Putamen (tissue), 1 donor: ENCODE data around the gene CCDC91.
A peak's percentile ranks its signal among the peaks of the same experiment; 100 is the strongest.
"Not testable (repeated sequence)": the region's sequence is repeated elsewhere in the genome, so short reads cannot be mapped to it uniquely, and the experiment has no call there.

Experiments used
- DNase-seq: peaks from one replicate; pipeline ENCODE4 v3.0.0-alpha.2; 2016; ENCODE audit warnings: low spot score

CCDC91 gene

DNA sequence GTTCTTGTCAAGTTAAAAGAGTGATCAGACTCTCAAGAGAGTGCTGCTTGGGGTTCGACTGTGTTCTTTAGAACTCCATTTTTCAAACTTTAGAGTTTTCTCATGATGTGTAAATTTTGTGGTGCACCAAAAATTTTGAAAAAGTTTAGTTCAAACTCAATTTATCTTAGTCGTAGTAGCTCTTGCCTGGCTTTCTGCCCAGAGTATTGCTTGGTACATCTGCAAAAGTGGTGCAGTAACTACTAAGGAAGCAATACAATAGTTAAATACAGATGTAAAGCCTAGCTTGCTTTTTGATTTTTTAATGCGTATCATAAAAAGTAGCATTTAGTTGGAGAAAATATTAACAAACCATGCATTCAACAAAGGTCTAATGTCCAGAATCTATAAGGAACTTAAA, 9.5 kb upstream of the CCDC91 start:
- DNase-seq = no peak

DNA sequence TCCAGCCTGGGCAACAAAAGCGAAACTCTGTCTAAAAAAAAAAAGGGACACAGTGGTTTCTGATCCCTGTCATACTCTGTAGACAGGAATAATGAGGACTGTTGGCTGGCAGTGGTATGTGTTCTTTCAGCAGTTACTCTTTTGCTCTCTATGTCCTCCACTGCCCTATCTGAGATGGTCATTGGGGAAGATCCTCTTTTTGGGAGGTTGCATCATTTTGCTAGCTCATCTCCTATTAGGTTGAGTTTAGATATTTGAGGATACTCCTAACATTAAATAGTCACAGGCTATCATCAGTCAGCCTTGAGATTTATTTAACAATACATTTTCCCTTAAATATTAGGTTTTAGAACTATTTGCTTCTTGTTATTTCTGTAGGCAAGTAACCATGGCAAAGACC, 5.9 kb upstream of the CCDC91 start:
- DNase-seq = no peak

DNA sequence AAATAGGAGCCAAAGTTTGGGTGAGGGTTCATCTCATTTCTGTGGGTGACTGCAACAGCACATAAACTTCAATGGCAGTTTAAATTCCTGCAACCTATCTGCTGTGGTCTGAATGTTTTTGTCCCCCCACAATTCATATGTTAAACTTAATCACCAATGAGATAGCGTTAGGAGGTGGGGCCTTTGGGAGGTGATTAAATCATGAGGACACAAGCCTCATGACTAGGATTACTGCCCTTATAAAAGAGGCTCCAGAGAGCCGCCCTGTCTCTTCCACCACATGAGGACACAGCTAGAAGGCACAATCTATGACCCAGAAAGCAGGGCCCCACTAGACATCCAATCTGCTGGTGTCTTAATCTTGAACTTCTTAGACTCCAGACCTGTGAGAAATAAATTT, 3.8 kb upstream of the CCDC91 start:
- DNase-seq = no peak

DNA sequence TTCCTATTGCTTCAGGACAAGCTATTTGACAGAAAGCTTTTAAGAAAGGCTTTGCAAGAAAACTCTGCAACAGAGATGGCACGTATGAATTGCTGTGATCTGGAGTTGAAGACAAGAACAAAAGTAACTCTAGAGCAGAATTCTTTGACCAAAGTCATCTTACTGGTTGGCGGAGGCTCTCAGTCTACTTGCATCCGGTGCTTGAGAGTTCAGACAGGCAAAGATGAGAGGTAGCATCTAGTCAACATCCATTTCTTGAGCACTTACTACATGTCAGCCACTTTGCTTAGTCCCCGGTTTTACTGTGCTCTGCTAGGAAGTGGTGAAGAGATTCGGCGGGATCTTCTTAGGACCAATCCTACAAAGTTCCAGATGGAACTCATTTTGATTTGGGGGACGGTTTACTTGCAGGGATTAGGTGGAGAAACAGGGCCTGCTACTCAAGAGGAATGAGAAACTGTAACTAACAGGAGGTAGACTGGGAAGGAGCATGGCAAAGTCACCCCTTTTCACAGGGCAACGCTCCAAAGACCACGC, 404 bp upstream of the CCDC91 start:
- no peak for DNase-seq

DNA sequence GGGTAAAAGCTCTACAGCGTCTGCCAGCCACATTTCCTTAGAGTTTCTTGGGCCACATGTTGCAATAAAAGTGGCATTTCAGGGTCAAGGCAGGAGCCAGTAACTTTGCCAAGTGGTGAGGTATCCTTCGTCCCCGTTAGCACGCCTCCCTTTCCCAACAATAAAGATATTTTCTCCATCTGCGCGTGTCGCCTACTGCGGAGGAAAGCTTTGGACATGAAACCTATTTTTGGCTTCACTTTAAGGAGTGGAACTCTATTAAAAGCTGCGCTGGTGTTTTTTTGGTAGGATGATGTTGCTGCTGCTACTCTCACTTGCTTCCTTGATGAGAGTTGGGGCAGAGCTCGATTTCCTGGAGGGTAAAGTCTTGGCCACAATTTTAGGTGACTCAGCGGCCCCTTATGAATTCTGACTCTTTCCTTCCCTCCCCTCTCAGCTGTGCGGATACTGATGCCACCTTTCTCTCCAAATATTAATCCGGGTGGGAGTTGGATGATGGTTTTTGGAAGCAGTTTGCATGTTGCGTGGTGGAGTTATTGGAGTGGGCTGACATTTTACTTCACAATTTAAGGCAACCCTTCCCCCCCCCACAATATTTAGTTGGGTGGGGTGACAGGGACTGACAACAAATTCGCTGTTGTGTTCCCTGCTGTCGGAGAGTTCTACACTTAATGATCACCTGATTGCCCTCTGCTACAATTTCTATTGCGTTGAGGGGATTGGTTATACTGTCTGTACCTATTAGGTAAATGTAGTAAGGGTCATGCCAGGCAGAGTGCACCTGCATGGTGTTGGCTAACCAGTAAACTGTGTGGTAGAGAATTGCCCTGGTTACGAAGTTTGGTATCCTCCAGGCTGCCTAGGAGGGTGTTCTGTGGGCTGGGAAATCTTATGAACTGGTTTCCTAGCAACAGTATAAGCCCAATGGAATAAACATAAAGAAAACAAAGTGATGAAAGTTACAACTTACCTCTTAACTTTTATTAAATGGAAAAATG, 1.1 kb downstream of the CCDC91 start:
- DNase-seq = peak; percentile 36

DNA sequence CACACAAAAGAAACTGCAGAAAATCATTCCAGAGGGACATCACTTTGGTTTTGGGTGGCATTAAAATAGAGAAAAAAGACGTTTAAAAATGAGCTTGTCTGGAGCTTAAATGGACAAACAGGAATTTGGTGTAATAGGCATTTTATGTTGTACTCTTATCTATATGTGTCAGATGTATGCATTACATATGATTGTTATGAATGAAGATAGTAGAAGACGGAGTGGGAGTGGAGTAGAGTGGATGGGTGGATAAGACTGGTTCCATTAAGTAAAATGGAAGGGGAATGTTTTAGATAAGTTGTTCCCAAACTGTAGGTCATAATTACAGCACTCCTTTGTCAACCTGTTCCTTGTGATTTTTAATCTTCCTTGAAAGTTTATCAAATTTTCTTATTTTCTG, 1.9 kb downstream of the CCDC91 start:
- no peak for DNase-seq

DNA sequence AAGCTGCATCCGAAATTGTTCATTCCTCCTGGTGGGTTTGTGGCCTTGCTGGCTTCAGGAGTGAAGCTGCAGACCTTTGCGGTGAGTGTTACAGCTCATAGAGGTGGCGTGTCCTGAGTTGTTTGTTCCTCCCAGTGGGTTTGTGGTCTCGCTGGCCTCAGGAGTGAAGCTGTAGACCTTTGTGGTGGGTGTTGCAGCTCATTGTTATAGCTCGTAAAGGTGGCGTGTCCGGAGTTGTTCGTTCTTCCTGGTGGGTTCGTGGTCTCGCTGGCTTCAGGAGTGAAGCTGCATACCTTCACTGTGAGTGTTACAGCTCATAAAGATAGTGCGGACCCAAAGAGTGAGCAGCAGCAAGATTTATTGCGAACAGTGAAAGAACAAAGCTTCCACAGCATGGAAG, 4.4 kb downstream of the CCDC91 start:
- DNase-seq = not testable (repeated sequence)

DNA sequence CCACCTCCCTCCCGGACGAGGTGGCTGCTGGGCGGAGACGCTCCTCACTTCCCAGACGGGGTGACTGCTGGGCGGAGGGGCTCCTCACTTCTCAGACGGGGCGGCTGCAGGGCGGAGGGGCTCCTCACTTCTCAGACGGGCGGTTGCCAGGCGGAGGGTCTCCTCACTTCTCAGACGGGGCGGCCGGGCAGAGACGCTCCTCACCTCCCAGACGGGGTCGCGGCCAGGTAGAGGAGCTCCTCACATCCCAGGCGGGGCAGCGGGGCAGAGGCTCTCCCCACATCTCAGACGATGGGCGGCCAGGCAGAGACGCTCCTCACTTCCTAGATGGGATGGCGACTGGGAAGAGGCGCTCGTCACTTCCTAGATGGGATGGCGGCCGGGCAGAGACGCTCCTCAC, 10.9 kb downstream of the CCDC91 start:
- not testable (repeated sequence) for DNase-seq

DNA sequence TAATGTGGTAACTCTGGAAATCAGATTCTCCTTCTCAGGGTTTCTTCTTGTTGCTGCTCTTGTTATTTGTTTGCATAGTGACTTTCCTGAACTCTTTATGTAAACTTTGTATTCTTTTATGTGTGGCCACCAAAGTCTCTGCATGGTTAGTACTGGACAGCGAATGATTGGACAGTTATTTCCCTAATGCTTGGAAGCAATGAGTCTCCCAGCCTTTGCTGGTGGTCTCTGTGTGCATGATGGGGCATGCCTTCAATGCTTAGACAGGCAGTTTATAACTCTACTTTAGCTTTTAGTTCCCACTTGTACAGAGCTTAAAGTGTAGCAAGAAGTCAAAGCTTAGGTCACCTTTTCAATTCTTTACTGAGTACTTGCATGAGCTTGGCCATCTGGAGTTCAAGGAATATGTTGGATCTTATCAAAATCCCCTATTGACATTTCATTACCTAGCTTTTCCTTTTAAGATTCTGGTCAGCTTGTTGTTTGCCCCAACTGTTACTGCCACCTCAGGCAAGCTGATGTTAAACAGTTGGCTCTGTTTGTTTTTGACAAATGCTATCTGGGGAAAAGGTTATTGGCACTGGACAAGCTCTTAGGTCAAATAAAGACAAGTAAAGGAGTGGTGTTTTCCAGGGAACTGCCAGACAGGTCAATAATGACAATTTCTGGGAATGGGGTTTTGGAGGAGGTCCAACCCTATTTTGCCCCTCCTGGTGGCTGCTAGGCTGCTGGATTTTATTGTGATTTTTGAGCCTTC, 12.3 kb downstream of the CCDC91 start:
- no peak for DNase-seq

DNA sequence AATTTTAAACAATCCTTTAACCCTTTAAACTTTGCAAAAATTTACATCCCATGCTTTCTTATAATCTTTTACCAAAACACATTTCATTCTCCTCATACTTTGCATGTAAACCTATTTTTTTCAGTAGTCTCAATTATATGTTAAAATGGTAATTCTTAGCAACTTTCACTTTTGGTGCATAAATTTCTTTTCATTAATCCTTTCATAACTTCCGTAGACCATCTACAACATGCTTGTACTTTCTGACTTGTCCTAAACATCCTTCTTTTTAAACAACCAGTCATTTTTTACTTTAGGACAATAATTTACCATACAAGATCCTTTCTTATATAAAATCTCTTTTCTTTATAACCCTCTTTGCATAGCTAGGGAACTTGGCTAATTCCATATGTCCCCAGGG, 19.5 kb downstream of the CCDC91 start:
- DNase-seq = no peak

DNA sequence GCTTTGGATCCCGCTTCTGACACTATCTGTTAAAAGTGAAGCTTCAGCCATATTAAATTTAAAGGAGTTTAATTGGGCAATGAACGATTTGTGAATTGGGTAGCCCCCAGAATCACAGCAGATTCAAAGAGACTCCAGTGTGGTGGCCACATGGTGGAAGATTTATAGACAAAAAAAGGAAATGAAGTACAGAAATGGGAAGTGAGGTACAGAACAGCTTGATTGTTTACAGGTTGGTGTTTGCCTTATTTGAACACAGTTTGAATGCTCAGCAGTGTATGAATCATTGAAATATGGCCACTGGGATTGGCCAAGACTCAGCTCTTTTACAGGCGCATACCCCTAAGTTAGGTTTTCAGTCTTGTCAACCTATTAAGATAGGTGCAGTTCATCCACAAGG, 21.9 kb downstream of the CCDC91 start:
- DNase-seq = no peak

DNA sequence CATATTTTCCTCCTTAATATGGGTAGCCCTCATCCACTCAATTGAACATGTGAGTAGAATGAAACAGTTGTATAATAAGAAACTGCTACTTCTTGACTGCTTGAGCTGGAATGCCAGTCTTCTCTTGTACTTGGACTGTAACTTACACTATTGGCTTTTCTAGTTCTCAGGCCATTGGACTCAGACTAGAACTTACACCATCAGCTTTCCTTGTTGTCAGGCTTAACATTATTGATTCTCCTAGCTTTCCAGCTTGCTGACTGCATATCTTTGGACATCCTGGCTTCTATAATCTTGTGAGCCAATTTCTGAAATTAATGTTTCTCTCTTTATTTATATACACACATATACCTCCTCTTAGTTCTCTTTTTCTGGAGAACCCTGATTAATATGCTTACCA, 24.8 kb downstream of the CCDC91 start:
- no peak for DNase-seq

DNA sequence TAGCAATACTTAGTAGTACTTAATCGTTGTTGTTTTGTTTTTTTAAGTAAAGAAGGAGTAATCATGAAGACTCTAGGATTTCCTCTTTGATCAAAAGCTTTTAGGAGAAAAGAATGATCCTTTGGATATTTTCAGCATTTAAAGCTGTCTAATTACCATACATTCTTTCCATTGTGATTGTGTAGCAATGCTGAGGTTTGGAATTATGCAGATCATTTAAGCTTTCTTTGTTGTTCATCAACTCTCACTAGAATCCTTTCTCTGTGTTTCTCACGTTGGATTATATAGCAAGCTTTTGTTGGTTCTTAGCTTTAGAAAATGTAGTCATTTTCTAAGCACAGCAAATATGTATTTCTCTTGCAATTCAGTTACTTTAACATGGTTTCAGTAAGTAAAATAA, 25.8 kb downstream of the CCDC91 start:
- DNase-seq = no peak

DNA sequence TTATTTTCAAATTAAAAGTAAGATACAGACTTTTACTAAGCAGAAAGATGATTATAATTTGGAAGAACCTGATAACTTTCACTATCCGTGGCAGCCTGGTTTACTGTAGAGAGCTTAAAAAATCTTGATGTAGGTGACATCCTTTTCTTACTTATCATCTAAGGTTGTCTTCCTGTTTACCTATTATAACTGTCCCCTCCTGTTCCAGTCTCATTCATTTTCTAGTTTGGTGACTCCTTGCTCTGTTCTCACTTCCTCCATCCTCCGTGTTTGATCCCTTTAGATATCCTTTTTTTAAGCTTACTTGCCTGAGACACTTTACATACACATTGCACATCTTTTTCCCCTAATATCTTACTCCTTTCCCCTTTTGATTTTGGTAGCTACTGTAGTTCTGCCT, 27.5 kb downstream of the CCDC91 start:
- no peak for DNase-seq

DNA sequence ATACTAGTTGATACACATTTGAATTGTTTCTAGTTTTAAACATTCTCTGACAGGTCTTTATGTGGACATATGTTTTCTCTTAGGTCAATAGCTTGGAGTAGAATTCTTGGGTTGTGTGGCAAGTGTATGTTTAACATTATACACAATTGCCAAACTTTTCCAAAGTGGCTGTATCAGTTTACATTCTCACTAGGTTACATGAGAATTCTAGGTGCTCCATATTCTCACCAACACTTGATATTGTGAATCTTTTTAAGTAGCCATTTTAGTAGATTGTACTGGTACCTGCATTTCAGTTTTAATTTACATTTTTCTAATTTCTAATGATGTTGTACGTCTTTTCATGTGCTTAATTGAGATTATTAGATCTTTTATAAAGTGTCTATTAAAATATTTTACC, 28.6 kb downstream of the CCDC91 start:
- no peak for DNase-seq

DNA sequence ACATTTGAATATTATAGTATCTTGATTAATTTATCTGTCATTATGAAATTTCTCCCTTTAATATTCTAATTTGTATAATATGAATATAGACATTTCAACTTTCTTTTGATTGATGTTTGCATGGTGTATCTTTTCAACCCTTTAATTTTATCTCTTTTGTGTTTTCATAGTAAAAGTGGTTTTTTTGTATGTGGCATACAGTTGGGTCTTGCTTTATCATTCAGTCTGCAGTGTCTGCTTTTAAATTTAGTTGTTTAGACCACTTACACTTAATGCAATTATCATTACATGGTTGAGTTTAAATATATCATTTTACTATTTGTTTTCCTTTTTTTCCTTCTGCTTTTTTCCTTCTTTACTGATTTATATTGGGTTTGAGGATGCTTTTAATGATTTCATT, 29.6 kb downstream of the CCDC91 start:
- DNase-seq = no peak

DNA sequence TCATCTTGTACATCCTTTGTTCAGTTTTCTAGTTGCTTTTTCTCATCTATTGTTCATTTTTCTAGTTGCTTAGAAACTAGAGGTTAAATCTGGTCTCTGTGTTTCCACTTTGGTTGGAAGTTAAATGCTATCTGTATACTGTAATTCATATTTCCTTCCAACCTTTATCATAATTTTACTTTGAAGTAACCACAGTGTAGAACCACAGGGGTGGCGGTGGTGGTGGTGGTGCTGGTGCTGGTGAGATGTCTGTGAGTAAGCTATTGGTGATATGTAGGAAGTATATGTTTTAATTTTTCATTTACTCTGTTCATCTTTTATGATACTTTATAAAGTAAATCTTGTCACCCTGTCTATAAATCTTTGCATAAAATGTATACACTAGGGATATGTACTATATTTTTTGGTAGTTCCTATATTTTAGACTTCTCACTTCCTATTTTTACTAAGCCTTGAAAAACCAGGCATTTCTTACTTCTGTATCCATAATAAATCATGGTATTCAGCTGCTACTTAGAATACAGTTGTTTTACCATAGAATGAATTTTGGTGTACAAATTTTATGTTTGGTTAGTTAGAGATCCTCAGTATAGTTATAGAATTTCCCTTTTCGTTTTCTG, 31.9 kb downstream of the CCDC91 start:
- no peak for DNase-seq

DNA sequence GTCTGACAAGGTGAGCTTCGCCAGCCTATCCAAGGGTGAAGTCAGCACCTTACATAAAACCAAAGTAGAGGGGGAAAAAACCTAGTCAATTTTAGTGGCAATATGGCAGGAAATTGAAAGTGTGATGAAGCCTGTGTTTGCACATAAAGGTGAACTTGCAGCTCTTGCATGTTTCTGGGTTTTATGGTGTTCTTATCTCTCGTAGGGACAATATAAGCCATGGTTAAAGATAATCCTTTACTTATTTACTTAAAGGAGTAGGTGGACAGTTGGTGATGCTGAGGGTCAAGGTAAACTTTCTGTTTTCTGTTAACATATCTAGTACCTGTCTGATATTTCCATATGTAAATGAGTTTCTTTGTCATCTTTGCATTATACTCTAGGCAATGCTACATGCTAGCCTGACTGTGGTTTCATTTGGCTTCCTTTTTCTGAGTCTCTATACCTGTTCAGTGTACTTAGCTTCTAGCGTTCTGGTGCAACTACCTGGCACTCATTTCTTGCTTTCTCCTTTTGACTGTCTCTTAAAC, 32.8 kb downstream of the CCDC91 start:
- DNase-seq = no peak

DNA sequence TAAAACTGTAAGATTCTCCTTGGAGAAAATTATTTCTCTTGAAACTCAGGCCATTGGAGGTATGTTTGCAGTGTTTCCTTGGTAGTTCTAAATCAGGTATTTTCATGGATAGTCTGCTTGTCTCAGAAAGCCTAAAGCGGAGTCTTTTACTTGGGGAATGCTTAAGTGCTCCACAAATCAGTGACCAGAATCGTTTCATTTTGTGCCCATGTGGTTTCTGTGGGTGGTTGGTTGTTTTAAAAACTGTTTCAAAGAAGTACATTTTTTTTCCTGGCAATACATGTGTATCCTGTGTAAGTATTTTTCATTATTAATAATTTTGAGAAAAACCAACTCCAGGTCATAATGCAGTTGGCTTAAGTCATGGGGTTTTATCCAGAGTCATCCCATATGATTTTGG, 33.6 kb downstream of the CCDC91 start:
- no peak for DNase-seq

DNA sequence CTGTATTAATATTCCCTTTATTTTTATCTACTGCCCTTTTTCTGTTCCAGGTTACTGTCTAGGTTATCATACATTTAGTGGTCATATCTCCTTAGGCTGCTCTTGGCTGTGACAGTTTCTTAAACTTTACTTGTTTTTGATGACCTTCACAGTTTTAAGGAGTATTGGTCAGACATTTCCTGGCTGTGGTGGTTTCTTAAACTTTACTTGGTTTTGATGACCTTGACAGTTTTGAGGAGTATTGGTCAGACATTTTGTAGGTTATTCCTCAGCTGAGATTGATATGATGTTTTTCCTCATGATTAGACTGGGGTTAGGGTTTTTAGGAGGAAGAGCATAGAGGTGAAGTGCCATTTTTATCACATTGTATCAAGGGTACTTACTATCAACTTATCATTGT, 36.4 kb downstream of the CCDC91 start:
- DNase-seq = no peak

DNA sequence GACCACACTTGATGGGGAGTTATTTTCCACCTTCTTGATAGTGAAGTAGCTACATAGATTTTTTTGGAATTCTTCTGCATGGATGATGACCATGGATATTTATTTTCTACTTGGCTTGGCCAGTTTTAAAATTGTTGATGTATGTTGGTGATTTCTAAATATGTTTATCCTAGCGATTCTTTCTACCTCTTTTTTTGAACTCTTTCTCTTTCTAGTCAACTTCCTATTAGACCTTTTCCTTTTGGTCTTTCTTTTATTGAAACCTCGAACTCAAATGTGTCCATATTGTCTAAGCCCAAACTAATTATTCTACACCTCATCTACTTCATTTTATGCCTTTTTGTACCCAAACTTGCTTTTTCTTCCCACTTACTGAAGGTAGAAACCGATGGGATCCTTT, 37.0 kb downstream of the CCDC91 start:
- no peak for DNase-seq

DNA sequence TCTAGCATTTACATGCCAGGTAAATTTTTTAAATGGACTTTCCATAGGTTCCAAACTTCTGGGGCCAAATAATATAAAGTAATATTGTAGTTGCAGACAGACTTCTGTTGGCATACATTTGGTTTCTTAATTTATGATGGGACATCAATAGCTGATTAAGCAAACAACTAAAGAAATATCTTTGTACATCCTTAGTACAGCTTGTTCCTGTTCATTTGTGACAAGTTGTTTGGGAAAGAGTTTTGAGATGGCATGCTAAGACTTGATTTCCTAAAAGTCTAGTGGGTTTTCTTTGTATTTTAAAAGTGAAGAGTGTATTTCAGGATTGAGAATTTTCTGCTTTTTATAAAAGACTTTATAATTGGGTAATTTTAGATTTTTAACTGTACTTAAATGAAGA, 41.0 kb downstream of the CCDC91 start:
- no peak for DNase-seq
